HCT116 (cell line): ENCODE measurements around the gene APBB1IP. TPM values are rescaled to one million over a fixed set of nuclear protein-coding genes. Genes with fewer than 3 reads are reported as not detected.

Experiments
- ATAC-seq: fragments of 200-7000 bp; cut with Tn5 transposase; 2 replicates; pipeline ENCODE4 v1.9.1; 2020; ENCODE audit warnings: mild to moderate bottlenecking, moderate library complexity
- BruUV-seq: library from RNA; stranded (reverse); fragments of 400-500 nt; replicated peaks from 2 replicates; lab custom pipeline; 2021; lab: Mats Ljungman, UMichigan
- CTCF ChIA-PET: fragments of 300-600 bp; sonication (Branson Sonifier 250); formaldehyde crosslinking; loops from one replicate; lab custom pipeline; 2021; ENCODE audit warnings: antibody characterized with exemption; lab: Charles Lee
- POLR2A ChIA-PET: fragments of 300-600, 350-600 bp; sonication (Branson Sonifier 250); formaldehyde crosslinking; loops from one replicate; lab custom pipeline; 2021; ENCODE audit warnings: antibody characterized with exemption; lab: Charles Lee
- RAD21 ChIA-PET, 2 experiments: fragments of 300-600 bp; sonication (Branson Sonifier 250); formaldehyde crosslinking; loops; one replicate each; lab custom pipeline; 2023; ENCODE audit warnings: low total read pairs in 2 of 2; ENCODE audit not compliant: uncharacterized antibody in 2 of 2, unreplicated experiment in 2 of 2, low non-redundant PET in 1 of 2; lab: Charles Lee
- DNase-seq: peaks from one replicate; pipeline ENCODE4 v3.0.0-alpha.2; 2010; ENCODE audit warnings: low read depth, low spot score
- H2AFZ ChIP-seq: fragments of 200-600 bp; shearing (Covaris generic), sonication (generic); 2 replicates; pipeline ENCODE4 v1.6.1; 2017; ENCODE audit warnings: low read depth, mixed run types, mixed read lengths, antibody characterized with exemption, low read length; ENCODE audit not compliant: poor library complexity, severe bottlenecking
- H3K27ac ChIP-seq: 2 replicates; pipeline ENCODE4 v1.5.1; 2012; ENCODE audit warnings: low read depth, low read length
- H3K27me3 ChIP-seq: fragments of 200-600 bp; sonication (generic); 2 replicates; pipeline ENCODE4 v1.6.1; 2016; ENCODE audit warnings: mixed run types, low read length, mixed read lengths; ENCODE audit not compliant: insufficient read depth
- H3K36me3 ChIP-seq, 2 experiments: fragments of 200-500 bp in 1 of 2; fragments of 200-600 bp in 1 of 2; sonication (Bioruptor generic) in 1 of 2; sonication (generic) in 1 of 2; 2 replicates each; pipeline versions ENCODE4 v1.5.1 to v1.6.1; 2014 to 2016; ENCODE audit warnings: low read length in 2 of 2, inconsistent platforms in 1 of 2, mixed read lengths in 1 of 2, mixed run types in 1 of 2; ENCODE audit not compliant: insufficient read depth in 2 of 2, control insufficient read depth in 1 of 2
- H3K4me1 ChIP-seq, 2 experiments: fragments of 200-600 bp in 1 of 2; sonication (generic) in 1 of 2; 2 replicates each; pipeline versions ENCODE4 v1.5.1 to v1.6.1; 2012 to 2017; ENCODE audit warnings: low read length in 2 of 2, inconsistent platforms in 1 of 2, mild to moderate bottlenecking in 1 of 2, mixed read lengths in 1 of 2, mixed run types in 1 of 2, moderate library complexity in 1 of 2; ENCODE audit not compliant: insufficient read depth in 2 of 2, control insufficient read depth in 1 of 2
- H3K4me2 ChIP-seq: fragments of 200-600 bp; sonication (generic); 2 replicates; pipeline ENCODE4 v1.6.1; 2017; ENCODE audit warnings: mixed run types, low read length, mixed read lengths
- H3K4me3 ChIP-seq, 2 experiments: fragments of 200-600 bp in 1 of 2; sonication (generic) in 1 of 2; replicated peaks in 1 of 2; 2 replicates each; pipeline ENCODE4 v1.5.1; 2011 to 2016; ENCODE audit warnings: low read length in 2 of 2, control low read depth in 1 of 2, low read depth in 1 of 2, mild to moderate bottlenecking in 1 of 2, mixed read lengths in 1 of 2, mixed run types in 1 of 2
- H3K79me2 ChIP-seq: fragments of 200-600 bp; sonication (generic); 2 replicates; pipeline ENCODE4 v1.6.1; 2017; ENCODE audit warnings: mild to moderate bottlenecking, mixed run types, low read length, moderate library complexity, mixed read lengths; ENCODE audit not compliant: insufficient read depth
- H3K9ac ChIP-seq: fragments of 200-600 bp; sonication (generic); 2 replicates; pipeline ENCODE4 v1.6.1; 2016; ENCODE audit warnings: low read length, mixed read lengths
- H3K9me2 ChIP-seq: fragments of 200-600 bp; sonication (generic), shearing (Covaris generic); 2 replicates; pipeline ENCODE4 v1.6.1; 2017; ENCODE audit warnings: mixed run types, mild to moderate bottlenecking, moderate library complexity; ENCODE audit not compliant: insufficient read depth
- H3K9me3 ChIP-seq, 2 experiments: fragments of 200-500 bp in 1 of 2; fragments of 200-600 bp in 1 of 2; sonication (Bioruptor generic) in 1 of 2; sonication (generic) in 1 of 2; 2 replicates each; pipeline ENCODE4 v1.6.1; 2014 to 2017; ENCODE audit warnings: low read length in 2 of 2, mixed read lengths in 2 of 2, inconsistent platforms in 1 of 2, low read depth in 1 of 2, mild to moderate bottlenecking in 1 of 2, mixed run types in 1 of 2, moderate library complexity in 1 of 2; ENCODE audit not compliant: control insufficient read depth in 1 of 2, insufficient read depth in 1 of 2
- H4K20me1 ChIP-seq: fragments of 200-600 bp; sonication (generic), shearing (Covaris generic); 2 replicates; pipeline ENCODE4 v1.6.1; 2017; ENCODE audit warnings: mixed run types, mild to moderate bottlenecking, moderate library complexity; ENCODE audit not compliant: insufficient read depth
- CBX3 ChIP-seq: IDR thresholded peaks from 2 replicates; pipeline ENCODE4 v1.6.1; 2012; ENCODE audit warnings: low read depth
- ELF1 ChIP-seq: IDR thresholded peaks from 2 replicates; pipeline ENCODE4 v1.6.1; 2012; ENCODE audit warnings: low read depth, borderline replicate concordance
- JUND ChIP-seq: IDR thresholded peaks from 2 replicates; pipeline ENCODE4 v1.6.1; 2012
- SP1 ChIP-seq: IDR thresholded peaks from 2 replicates; pipeline ENCODE4 v1.6.1; 2012; ENCODE audit warnings: low read depth
- SRF ChIP-seq: IDR thresholded peaks from 2 replicates; pipeline ENCODE4 v1.6.1; 2012; ENCODE audit warnings: low read depth
- TCF7L2 ChIP-seq: IDR thresholded peaks from 2 replicates; pipeline ENCODE4 v1.7.0; 2011; ENCODE audit warnings: borderline replicate concordance, inconsistent platforms; ENCODE audit not compliant: insufficient read depth, insufficient read length; ENCODE audit errors: extremely low read depth
- YY1 ChIP-seq: IDR thresholded peaks from 2 replicates; pipeline ENCODE4 v1.6.1; 2011; ENCODE audit warnings: low read length, low read depth, moderate library complexity, mild to moderate bottlenecking; ENCODE audit not compliant: insufficient replicate concordance; ENCODE audit errors: extremely low read depth
- ZFX ChIP-seq: fragments of 450-650 bp; IDR thresholded peaks from 2 replicates; pipeline ENCODE4 v1.6.1; 2017
- ZNF274 ChIP-seq: fragments of 200-500 bp; sonication (Bioruptor generic); IDR thresholded peaks from 2 replicates; pipeline ENCODE4 v1.6.1; 2014; ENCODE audit warnings: mild to moderate bottlenecking, low read depth, low read length, inconsistent platforms
- intact Hi-C: fragments of 100-400 bp; cut with micrococcal nuclease; formaldehyde crosslinking; loops from 2 replicates; pipeline ENCODE4 v1.10.0; 2022
- total RNA-seq: library from RNA; stranded (reverse); gene quantifications from one replicate; pipeline ENCODE4 v1.2.1, GENCODE V29; 2021; ENCODE audit not compliant: unreplicated experiment
- TF ChIP-seq, protein P1 (sequence below): IDR thresholded peaks from 2 replicates; pipeline ENCODE4 v1.6.1; 2011; ENCODE audit warnings: mild to moderate bottlenecking, low read length, moderate library complexity; ENCODE audit not compliant: insufficient replicate concordance; ENCODE audit errors: extremely low read depth
- TF ChIP-seq, protein P2 (sequence below): IDR thresholded peaks from 2 replicates; pipeline ENCODE4 v1.6.1; 2012; ENCODE audit warnings: low read depth

The APBB1IP gene
- total RNA-seq, 1 experiment from 2014 or later: 0.27 TPM

DNA sequence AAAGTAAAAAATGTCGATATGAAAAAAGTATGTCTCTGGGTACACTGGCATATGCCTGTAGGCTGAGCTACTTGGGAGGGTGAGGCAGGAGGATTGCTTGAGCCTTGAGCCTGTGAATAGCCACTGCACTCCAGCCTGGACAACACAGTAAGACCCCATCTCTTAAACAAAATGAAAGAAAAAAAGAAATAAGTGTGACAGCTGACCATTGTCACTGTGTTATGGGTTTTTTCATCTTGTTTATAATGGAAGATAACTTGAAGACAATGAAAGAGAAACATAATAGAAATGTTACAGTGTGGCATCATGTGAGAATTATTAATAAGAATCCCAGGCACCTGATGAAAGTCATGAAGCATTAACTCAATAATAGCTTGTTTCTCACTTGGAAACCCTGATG, 75.0 kb downstream of the APBB1IP start:
- Histone ChIP-seq H3K36me3 (no peaks in the 10 kb centered on the region), H3K9me3 (peaks cover 0 to 4% of the 10 kb centered on the region in 2 experiments; a peak in 1 of 4 replicates), H3K79me2 (no peaks in the 10 kb centered on the region), H3K4me1 (no peaks in the 10 kb centered on the region), H3K4me2 (no peak overlapping the region), H3K27me3 (no peaks in the 10 kb centered on the region), H3K9ac (no peak overlapping the region), H3K4me3 (no peak overlapping the region), H3K9me2 (no peaks in the 10 kb centered on the region), H3K27ac (no peak overlapping the region), H2AFZ (no peak overlapping the region), H4K20me1 (no peaks in the 10 kb centered on the region)
- intact Hi-C loops: no loop called here
- no peak for ATAC-seq
- no peak for DNase-seq
- ChIA-PET POLR2A (no interaction called here), CTCF (no interaction called here), RAD21 (no interaction called here)
- no TSS peak for BruUV-seq
- TF ChIP-seq, protein P1, sequence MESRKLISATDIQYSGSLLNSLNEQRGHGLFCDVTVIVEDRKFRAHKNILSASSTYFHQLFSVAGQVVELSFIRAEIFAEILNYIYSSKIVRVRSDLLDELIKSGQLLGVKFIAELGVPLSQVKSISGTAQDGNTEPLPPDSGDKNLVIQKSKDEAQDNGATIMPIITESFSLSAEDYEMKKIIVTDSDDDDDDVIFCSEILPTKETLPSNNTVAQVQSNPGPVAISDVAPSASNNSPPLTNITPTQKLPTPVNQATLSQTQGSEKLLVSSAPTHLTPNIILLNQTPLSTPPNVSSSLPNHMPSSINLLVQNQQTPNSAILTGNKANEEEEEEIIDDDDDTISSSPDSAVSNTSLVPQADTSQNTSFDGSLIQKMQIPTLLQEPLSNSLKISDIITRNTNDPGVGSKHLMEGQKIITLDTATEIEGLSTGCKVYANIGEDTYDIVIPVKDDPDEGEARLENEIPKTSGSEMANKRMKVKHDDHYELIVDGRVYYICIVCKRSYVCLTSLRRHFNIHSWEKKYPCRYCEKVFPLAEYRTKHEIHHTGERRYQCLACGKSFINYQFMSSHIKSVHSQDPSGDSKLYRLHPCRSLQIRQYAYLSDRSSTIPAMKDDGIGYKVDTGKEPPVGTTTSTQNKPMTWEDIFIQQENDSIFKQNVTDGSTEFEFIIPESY: no peak
- TF ChIP-seq ZNF274 (no peak), JUND (no peak), ELF1 (no peak), CBX3 (no peak), TCF7L2 (no peak), SRF (no peak), YY1 (no peak), ZFX (no peak), SP1 (no peak)
- TF ChIP-seq, protein P2, sequence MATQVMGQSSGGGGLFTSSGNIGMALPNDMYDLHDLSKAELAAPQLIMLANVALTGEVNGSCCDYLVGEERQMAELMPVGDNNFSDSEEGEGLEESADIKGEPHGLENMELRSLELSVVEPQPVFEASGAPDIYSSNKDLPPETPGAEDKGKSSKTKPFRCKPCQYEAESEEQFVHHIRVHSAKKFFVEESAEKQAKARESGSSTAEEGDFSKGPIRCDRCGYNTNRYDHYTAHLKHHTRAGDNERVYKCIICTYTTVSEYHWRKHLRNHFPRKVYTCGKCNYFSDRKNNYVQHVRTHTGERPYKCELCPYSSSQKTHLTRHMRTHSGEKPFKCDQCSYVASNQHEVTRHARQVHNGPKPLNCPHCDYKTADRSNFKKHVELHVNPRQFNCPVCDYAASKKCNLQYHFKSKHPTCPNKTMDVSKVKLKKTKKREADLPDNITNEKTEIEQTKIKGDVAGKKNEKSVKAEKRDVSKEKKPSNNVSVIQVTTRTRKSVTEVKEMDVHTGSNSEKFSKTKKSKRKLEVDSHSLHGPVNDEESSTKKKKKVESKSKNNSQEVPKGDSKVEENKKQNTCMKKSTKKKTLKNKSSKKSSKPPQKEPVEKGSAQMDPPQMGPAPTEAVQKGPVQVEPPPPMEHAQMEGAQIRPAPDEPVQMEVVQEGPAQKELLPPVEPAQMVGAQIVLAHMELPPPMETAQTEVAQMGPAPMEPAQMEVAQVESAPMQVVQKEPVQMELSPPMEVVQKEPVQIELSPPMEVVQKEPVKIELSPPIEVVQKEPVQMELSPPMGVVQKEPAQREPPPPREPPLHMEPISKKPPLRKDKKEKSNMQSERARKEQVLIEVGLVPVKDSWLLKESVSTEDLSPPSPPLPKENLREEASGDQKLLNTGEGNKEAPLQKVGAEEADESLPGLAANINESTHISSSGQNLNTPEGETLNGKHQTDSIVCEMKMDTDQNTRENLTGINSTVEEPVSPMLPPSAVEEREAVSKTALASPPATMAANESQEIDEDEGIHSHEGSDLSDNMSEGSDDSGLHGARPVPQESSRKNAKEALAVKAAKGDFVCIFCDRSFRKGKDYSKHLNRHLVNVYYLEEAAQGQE: no peak
